Astrocyte (in vitro differentiated cells and primary cell): ENCODE data around the gene TRAF6. TPM values are rescaled to one million over a fixed set of nuclear protein-coding genes. Genes with fewer than 3 reads are reported as not detected.

Experiments used
- DNase-seq: peaks from one replicate; pipeline ENCODE4 v3.0.0-alpha.2; 2010; ENCODE audit warnings: low read depth
- FAIRE-seq: peaks from 2 replicates; lab custom pipeline; 2011; peaks lifted over from hg19 to GRCh38; lab: Jason Lieb, UNC
- H2AFZ ChIP-seq: 2 replicates; pipeline ENCODE4 v1.6.0; 2012; ENCODE audit warnings: low read depth, low read length, inconsistent platforms
- H3K27ac ChIP-seq: 2 replicates; pipeline ENCODE4 v1.5.1; 2011; ENCODE audit warnings: low read depth, low read length, inconsistent platforms
- H3K27me3 ChIP-seq: 2 replicates; pipeline ENCODE4 v1.6.0; 2011; ENCODE audit warnings: low read length, inconsistent platforms; ENCODE audit not compliant: insufficient read depth
- H3K36me3 ChIP-seq: 2 replicates; pipeline ENCODE4 v1.5.1; 2011; ENCODE audit warnings: low read length, inconsistent platforms; ENCODE audit not compliant: insufficient read depth
- H3K4me1 ChIP-seq: 2 replicates; pipeline ENCODE4 v1.5.1; 2011; ENCODE audit warnings: low read length, inconsistent platforms; ENCODE audit not compliant: insufficient read depth
- H3K4me2 ChIP-seq: 2 replicates; pipeline ENCODE4 v1.6.0; 2012; ENCODE audit warnings: low read length, inconsistent platforms
- H3K4me3 ChIP-seq: 2 replicates; pipeline ENCODE4 v1.5.1; 2011; ENCODE audit warnings: low read depth, mild to moderate bottlenecking, low read length, inconsistent platforms; ENCODE audit not compliant: insufficient read depth
- H3K79me2 ChIP-seq: 2 replicates; pipeline ENCODE4 v1.6.0; 2012; ENCODE audit warnings: mild to moderate bottlenecking, low read length, inconsistent platforms; ENCODE audit not compliant: insufficient read depth
- H3K9ac ChIP-seq: 2 replicates; pipeline ENCODE4 v1.6.0; 2012; ENCODE audit warnings: mild to moderate bottlenecking, low read length, inconsistent platforms
- H3K9me3 ChIP-seq: 2 replicates; pipeline ENCODE4 v1.5.1; 2012; ENCODE audit warnings: low read depth, mild to moderate bottlenecking, low read length, inconsistent platforms; ENCODE audit not compliant: insufficient read depth
- H4K20me1 ChIP-seq: 2 replicates; pipeline ENCODE4 v1.6.0; 2012; ENCODE audit warnings: low read length, inconsistent platforms; ENCODE audit not compliant: insufficient read depth
- H3K27ac Mint-ChIP-seq: one replicate; pipeline ENCODE4 v1.8.0; 2021; ENCODE audit warnings: mild to moderate bottlenecking, mixed read lengths; ENCODE audit not compliant: unreplicated experiment
- H3K27me3 Mint-ChIP-seq: one replicate; pipeline ENCODE4 v1.8.0; 2021; ENCODE audit warnings: low read depth, mixed read lengths; ENCODE audit not compliant: unreplicated experiment
- H3K36me3 Mint-ChIP-seq: one replicate; pipeline ENCODE4 v1.8.0; 2021; ENCODE audit warnings: low read depth, mixed read lengths; ENCODE audit not compliant: unreplicated experiment
- H3K4me1 Mint-ChIP-seq: one replicate; pipeline ENCODE4 v1.8.0; 2021; ENCODE audit warnings: low read depth, mixed read lengths; ENCODE audit not compliant: unreplicated experiment
- H3K4me3 Mint-ChIP-seq: one replicate; pipeline ENCODE4 v1.8.0; 2021; ENCODE audit warnings: mild to moderate bottlenecking, moderate library complexity, mixed read lengths; ENCODE audit not compliant: unreplicated experiment
- H3K9me3 Mint-ChIP-seq: one replicate; pipeline ENCODE4 v1.8.0; 2021; ENCODE audit warnings: mild to moderate bottlenecking, mixed read lengths; ENCODE audit not compliant: unreplicated experiment
- EZH2 ChIP-seq: IDR thresholded peaks from 2 replicates; pipeline ENCODE4 v1.6.1; 2012; ENCODE audit warnings: mild to moderate bottlenecking, low read length, inconsistent platforms; ENCODE audit not compliant: insufficient read depth
- total RNA-seq: library from RNA; stranded (reverse); gene quantifications from 2 replicates; pipeline ENCODE4 v1.2.1, GENCODE V29; 2021
- TF ChIP-seq, protein P1 (sequence below): IDR thresholded peaks from 2 replicates; pipeline ENCODE4 v1.5.1; 2011; ENCODE audit warnings: low read depth, mild to moderate bottlenecking, inconsistent platforms, low read length, moderate library complexity; ENCODE audit not compliant: insufficient read depth

The TRAF6 gene
- total RNA-seq, 1 donor from 2014 or later, result 19.4 TPM

DNA sequence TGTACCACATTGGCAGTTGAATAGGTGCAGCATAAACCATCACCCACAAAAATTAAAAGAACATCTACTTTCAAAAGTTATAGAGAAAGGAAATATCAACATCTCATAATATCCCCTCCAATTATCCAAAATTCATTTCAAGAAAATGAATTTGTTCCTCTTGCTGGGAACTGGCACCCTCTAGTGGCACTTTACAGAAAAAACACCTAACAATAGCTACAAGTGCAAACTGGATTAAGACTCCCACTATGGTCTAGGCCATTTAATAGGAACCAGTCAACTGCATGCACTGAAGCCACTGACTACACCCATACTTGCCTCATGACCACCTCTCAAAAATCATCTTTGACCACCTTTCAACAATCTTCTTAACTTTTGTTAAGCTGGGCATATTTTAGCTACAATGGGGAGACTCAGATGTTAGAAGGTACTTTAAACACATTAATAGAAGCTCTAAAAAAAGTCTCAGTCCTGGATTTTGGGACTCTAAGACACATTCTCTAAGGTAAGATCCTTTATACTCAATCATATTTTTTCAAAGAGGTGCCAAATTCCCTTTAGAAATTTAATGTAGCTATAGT lies 17.3 kb downstream of the TRAF6 start:
- DNase-seq (no peak), FAIRE-seq (peak; percentile 50)
- Mint-ChIP-seq H3K4me1 (peaks cover 18% of the 10 kb centered on the region), H3K27ac (no peak overlapping the region), H3K36me3 (peaks cover 9% of the 10 kb centered on the region), H3K4me3 (no peak overlapping the region), H3K9me3 (no peaks in the 10 kb centered on the region), H3K27me3 (no peaks in the 10 kb centered on the region)
- H3K4me3 ChIP-seq, result no peak overlapping the region
- H3K4me1 ChIP-seq, result no peaks in the 10 kb centered on the region
- H2AFZ ChIP-seq, result no peak overlapping the region
- H3K9me3 ChIP-seq, result no peaks in the 10 kb centered on the region
- H3K27me3 ChIP-seq, result no peaks in the 10 kb centered on the region
- H3K9ac ChIP-seq, result no peak overlapping the region
- peaks cover 56% of the 10 kb centered on the region for H3K36me3 ChIP-seq
- H3K27ac ChIP-seq, result no peak overlapping the region
- no peak for TF ChIP-seq EZH2
- TF ChIP-seq, protein P1, sequence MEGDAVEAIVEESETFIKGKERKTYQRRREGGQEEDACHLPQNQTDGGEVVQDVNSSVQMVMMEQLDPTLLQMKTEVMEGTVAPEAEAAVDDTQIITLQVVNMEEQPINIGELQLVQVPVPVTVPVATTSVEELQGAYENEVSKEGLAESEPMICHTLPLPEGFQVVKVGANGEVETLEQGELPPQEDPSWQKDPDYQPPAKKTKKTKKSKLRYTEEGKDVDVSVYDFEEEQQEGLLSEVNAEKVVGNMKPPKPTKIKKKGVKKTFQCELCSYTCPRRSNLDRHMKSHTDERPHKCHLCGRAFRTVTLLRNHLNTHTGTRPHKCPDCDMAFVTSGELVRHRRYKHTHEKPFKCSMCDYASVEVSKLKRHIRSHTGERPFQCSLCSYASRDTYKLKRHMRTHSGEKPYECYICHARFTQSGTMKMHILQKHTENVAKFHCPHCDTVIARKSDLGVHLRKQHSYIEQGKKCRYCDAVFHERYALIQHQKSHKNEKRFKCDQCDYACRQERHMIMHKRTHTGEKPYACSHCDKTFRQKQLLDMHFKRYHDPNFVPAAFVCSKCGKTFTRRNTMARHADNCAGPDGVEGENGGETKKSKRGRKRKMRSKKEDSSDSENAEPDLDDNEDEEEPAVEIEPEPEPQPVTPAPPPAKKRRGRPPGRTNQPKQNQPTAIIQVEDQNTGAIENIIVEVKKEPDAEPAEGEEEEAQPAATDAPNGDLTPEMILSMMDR, result peak; percentile 89
- H4K20me1 ChIP-seq, result peaks cover 8% of the 10 kb centered on the region
- peaks cover 26% of the 10 kb centered on the region for H3K79me2 ChIP-seq
- H3K4me2 ChIP-seq, result no peak overlapping the region

DNA sequence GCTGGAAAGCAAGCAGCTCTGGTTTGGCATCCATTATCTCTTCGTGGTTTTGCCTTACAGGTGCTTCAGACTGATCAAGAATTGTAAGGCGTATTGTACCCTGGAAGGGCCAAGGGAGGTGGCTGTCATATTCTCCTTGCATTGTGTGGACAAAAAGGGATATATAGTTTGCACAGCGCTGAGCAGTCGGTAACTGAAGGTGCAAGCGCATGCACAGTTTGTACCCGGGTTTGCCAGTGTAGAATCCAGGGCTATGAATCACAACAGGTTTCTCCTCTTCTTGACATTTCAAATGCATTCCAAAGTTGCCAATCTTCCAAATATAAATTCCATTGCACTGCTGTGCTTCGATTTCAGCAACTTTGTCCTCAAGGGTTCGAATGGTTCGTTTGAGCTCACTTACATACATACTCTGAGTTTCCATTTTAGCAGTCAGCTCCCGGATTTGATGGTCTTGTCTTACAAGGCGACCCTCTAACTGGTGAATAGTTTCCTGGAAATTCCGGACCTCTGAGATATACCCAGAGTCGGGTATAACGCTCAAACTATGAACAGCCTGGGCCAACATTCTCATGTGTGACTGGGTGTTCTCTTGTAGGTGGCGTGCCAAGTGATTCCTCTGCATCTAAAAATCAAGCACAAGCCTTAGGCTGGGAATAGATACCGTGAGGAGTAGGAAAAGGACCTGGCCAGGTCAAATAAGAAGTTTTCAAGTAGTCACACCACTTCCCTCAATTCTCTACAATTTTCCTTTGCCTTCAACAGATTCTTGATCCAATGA lies 19.9 kb downstream of the TRAF6 start:
- H3K36me3 Mint-ChIP-seq, result peaks cover 14% of the 10 kb centered on the region
- no peak for FAIRE-seq
- peaks cover 21% of the 10 kb centered on the region for H3K4me1 Mint-ChIP-seq
- no peak for DNase-seq
- H3K27me3 ChIP-seq, result no peaks in the 10 kb centered on the region
- TF ChIP-seq, protein P1, result no peak
- no peak for TF ChIP-seq EZH2
- no peak overlapping the region for H3K27ac ChIP-seq
- H3K9me3 Mint-ChIP-seq, result no peaks in the 10 kb centered on the region
- H3K79me2 ChIP-seq, result peaks cover 26% of the 10 kb centered on the region
- H4K20me1 ChIP-seq, result peaks cover 8% of the 10 kb centered on the region
- H3K27ac Mint-ChIP-seq, result peak overlapping the region; percentile 12
- no peak overlapping the region for H3K4me3 ChIP-seq
- no peak overlapping the region for H2AFZ ChIP-seq
- no peaks in the 10 kb centered on the region for H3K4me1 ChIP-seq
- peaks cover 64% of the 10 kb centered on the region for H3K36me3 ChIP-seq
- H3K9me3 ChIP-seq, result no peaks in the 10 kb centered on the region
- no peak overlapping the region for H3K9ac ChIP-seq
- no peaks in the 10 kb centered on the region for H3K27me3 Mint-ChIP-seq
- H3K4me3 Mint-ChIP-seq, result no peak overlapping the region
- no peak overlapping the region for H3K4me2 ChIP-seq

DNA sequence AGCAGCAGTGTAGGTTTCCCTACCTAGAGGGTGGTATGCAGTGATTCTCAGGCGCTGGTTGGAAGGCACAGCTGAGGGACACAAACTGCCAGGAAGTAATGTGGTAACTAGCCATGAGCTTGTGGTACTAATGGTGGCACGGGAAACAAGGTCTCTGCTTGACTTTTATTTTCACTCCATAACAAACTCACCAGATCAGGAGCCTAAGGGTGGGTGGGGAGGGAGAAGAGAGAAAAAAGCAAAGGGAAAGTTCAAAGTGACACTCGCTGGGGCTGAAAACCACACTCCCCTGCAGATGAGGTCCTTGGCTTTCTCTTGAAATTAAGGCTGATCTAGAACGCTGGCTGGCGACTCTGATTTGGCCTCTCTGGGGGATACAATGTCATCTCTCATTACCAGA lies 22.0 kb downstream of the TRAF6 start:
- no peak overlapping the region for H3K4me3 Mint-ChIP-seq
- Histone ChIP-seq H3K9me3 (no peaks in the 10 kb centered on the region), H3K4me2 (peak overlapping the region; percentile 23), H3K79me2 (peaks cover 26% of the 10 kb centered on the region), H3K4me1 (no peaks in the 10 kb centered on the region), H3K4me3 (no peak overlapping the region), H3K9ac (no peak overlapping the region), H3K27ac (no peak overlapping the region), H2AFZ (no peak overlapping the region), H3K27me3 (no peaks in the 10 kb centered on the region), H3K36me3 (peaks cover 72% of the 10 kb centered on the region), H4K20me1 (peaks cover 8% of the 10 kb centered on the region)
- TF ChIP-seq, protein P1, result no peak
- TF ChIP-seq EZH2, result no peak
- DNase-seq (no peak), FAIRE-seq (no peak)
- no peaks in the 10 kb centered on the region for H3K9me3 Mint-ChIP-seq
- peak overlapping the region; percentile 73 for H3K27ac Mint-ChIP-seq
- no peaks in the 10 kb centered on the region for H3K27me3 Mint-ChIP-seq
- peaks cover 21% of the 10 kb centered on the region for H3K4me1 Mint-ChIP-seq
- H3K36me3 Mint-ChIP-seq, result peaks cover 19% of the 10 kb centered on the region
